HEK293 (cell line): ENCODE results near the gene PDE6C.

ENCODE experiments used
- CTCF ChIA-PET: fragments of 350-600 bp; formaldehyde crosslinking; extraction: SDS; loops from one replicate; lab custom pipeline; 2021; ENCODE audit warnings: antibody characterized with exemption; lab: Yijun Ruan, JAX
- POLR2A ChIA-PET: fragments of 300-600 bp; formaldehyde crosslinking; extraction: SDS; loops from one replicate; lab custom pipeline; 2020; ENCODE audit warnings: antibody characterized with exemption, inconsistent platforms; lab: Yijun Ruan, JAX
- H3K27ac ChIP-seq: fragments of 200-500 bp; sonication (Bioruptor generic); 2 replicates; pipeline ENCODE4 v1.5.1; 2014; ENCODE audit warnings: low read depth, low read length, control low read depth, inconsistent platforms; ENCODE audit errors: extremely low read depth
- H3K36me3 ChIP-seq, 2 experiments: fragments of 200-500 bp in 1 of 2; sonication (Bioruptor generic) in 1 of 2; 1 replicate in 1 of 2; 2 replicates in 1 of 2; pipeline ENCODE4 v1.5.1; 2014 to 2017; ENCODE audit warnings: inconsistent platforms in 2 of 2, low read length in 2 of 2; ENCODE audit not compliant: control insufficient read depth in 2 of 2, insufficient read depth in 1 of 2
- H3K4me1 ChIP-seq: fragments of 200-500 bp; sonication (Bioruptor generic); 2 replicates; pipeline ENCODE4 v1.5.1; 2014; ENCODE audit warnings: mild to moderate bottlenecking, low read length, inconsistent platforms; ENCODE audit not compliant: control insufficient read depth, insufficient read depth
- H3K4me3 ChIP-seq: 2 replicates; pipeline ENCODE4 v1.5.1; 2011; ENCODE audit warnings: low read depth, mild to moderate bottlenecking, control low read depth, low read length, moderate library complexity
- H3K9me3 ChIP-seq: fragments of 200-500 bp; sonication (Bioruptor generic); 2 replicates; pipeline ENCODE4 v1.5.1; 2014; ENCODE audit warnings: low read depth, low read length, inconsistent platforms; ENCODE audit not compliant: control insufficient read depth, insufficient read depth
- CTCF ChIP-seq: fragments of 450-650 bp; formaldehyde crosslinking; IDR thresholded peaks from 2 replicates; pipeline ENCODE4 v1.5.1; 2016; ENCODE audit warnings: missing biosample characterization, missing genetic modification characterization
- HIC1 ChIP-seq: fragments of 450-650 bp; formaldehyde crosslinking; IDR thresholded peaks from 2 replicates; pipeline ENCODE4 v1.5.1; 2016; ENCODE audit warnings: missing biosample characterization, missing genetic modification characterization
- HOXD13 ChIP-seq: sonication (generic); formaldehyde crosslinking; IDR thresholded peaks from 2 replicates; pipeline ENCODE4 v1.8.0; 2022; ENCODE audit warnings: missing genetic modification reagents, borderline replicate concordance
- OVOL3 ChIP-seq: fragments of 450-650 bp; formaldehyde crosslinking; IDR thresholded peaks from 2 replicates; pipeline ENCODE4 v1.5.1; 2016; ENCODE audit warnings: missing biosample characterization, missing genetic modification characterization
- PBX3 ChIP-seq: sonication (generic); formaldehyde crosslinking; IDR thresholded peaks from 2 replicates; pipeline ENCODE4 v1.8.1; 2022; ENCODE audit warnings: mild to moderate bottlenecking, moderate library complexity, missing genetic modification reagents
- REPIN1 ChIP-seq: fragments of 450-650 bp; formaldehyde crosslinking; IDR thresholded peaks from 2 replicates; pipeline ENCODE4 v1.5.1; 2017; ENCODE audit warnings: missing biosample characterization, missing genetic modification characterization, low read depth
- ZBTB10 ChIP-seq: fragments of 450-650 bp; formaldehyde crosslinking; IDR thresholded peaks from 2 replicates; pipeline ENCODE4 v1.5.1; 2016; ENCODE audit warnings: missing biosample characterization, missing genetic modification characterization
- ZBTB44 ChIP-seq: fragments of 450-650 bp; IDR thresholded peaks from 2 replicates; pipeline ENCODE4 v1.5.1; 2018; ENCODE audit warnings: missing biosample characterization, mild to moderate bottlenecking, missing genetic modification characterization
- ZNF169 ChIP-seq: fragments of 450-650 bp; formaldehyde crosslinking; IDR thresholded peaks from 2 replicates; pipeline ENCODE4 v1.5.1; 2016; ENCODE audit warnings: missing biosample characterization, missing genetic modification characterization
- ZNF23 ChIP-seq: fragments of 450-650 bp; formaldehyde crosslinking; IDR thresholded peaks from 2 replicates; pipeline ENCODE4 v1.5.1; 2016; ENCODE audit warnings: missing biosample characterization, missing genetic modification characterization, borderline replicate concordance
- ZNF24 ChIP-seq: fragments of 450-650 bp; formaldehyde crosslinking; IDR thresholded peaks from 2 replicates; pipeline ENCODE4 v1.5.1; 2016; ENCODE audit warnings: missing biosample characterization, missing genetic modification characterization
- ZNF354C ChIP-seq: fragments of 450-650 bp; formaldehyde crosslinking; IDR thresholded peaks from 2 replicates; pipeline ENCODE4 v1.5.1; 2016; ENCODE audit warnings: missing biosample characterization, missing genetic modification characterization, low read depth, borderline replicate concordance
- ZNF398 ChIP-seq: fragments of 450-650 bp; formaldehyde crosslinking; IDR thresholded peaks from 2 replicates; pipeline ENCODE4 v1.5.1; 2017; ENCODE audit warnings: missing biosample characterization, missing genetic modification characterization
- ZNF449 ChIP-seq: fragments of 450-650 bp; formaldehyde crosslinking; IDR thresholded peaks from 2 replicates; pipeline ENCODE4 v1.5.1; 2017; ENCODE audit warnings: missing biosample characterization, mild to moderate bottlenecking, missing genetic modification characterization, moderate library complexity
- ZNF473 ChIP-seq: fragments of 450-650 bp; formaldehyde crosslinking; IDR thresholded peaks from 2 replicates; pipeline ENCODE4 v1.5.1; 2017; ENCODE audit warnings: missing biosample characterization, missing genetic modification characterization
- ZNF558 ChIP-seq: fragments of 450-650 bp; formaldehyde crosslinking; IDR thresholded peaks from 2 replicates; pipeline ENCODE4 v1.5.1; 2016; ENCODE audit warnings: missing biosample characterization, missing genetic modification characterization
- ZNF561 ChIP-seq: fragments of 450-650 bp; IDR thresholded peaks from 2 replicates; pipeline ENCODE4 v1.5.1; 2018; ENCODE audit warnings: missing biosample characterization, missing genetic modification characterization, borderline replicate concordance
- ZNF629 ChIP-seq: fragments of 450-650 bp; formaldehyde crosslinking; IDR thresholded peaks from 2 replicates; pipeline ENCODE4 v1.5.1; 2017; ENCODE audit warnings: missing biosample characterization, missing genetic modification characterization
- ZNF639 ChIP-seq: fragments of 450-650 bp; formaldehyde crosslinking; IDR thresholded peaks from 2 replicates; pipeline ENCODE4 v1.5.1; 2016; ENCODE audit warnings: missing biosample characterization, missing genetic modification characterization
- ZNF692 ChIP-seq: fragments of 450-650 bp; formaldehyde crosslinking; IDR thresholded peaks from 2 replicates; pipeline ENCODE4 v1.5.1; 2016; ENCODE audit warnings: missing biosample characterization, missing genetic modification characterization

The PDE6C gene

GRCh38 chr10:93670372-93670771 lies 58.0 kb downstream of the PDE6C start (continued):
- TF ChIP-seq ZNF639 (tag by site-specific recombination) (no peak), REPIN1 (tag by site-specific recombination) (no peak)
- TF ChIP-seq, all 188 proteins: peak for 0

GRCh38 chr10:93671042-93671441 lies 58.7 kb downstream of the PDE6C start:
- CTCF ChIA-PET = interaction anchor here (0.6 to 1.5 kb wide), 4 partner anchors 10 to 145 kb away, joined by 3 to 4 read pairs (median 3); no protein-coding TSS in a partner anchor
- TF ChIP-seq ZNF24 (no peak), ZNF23 (tag by site-specific recombination) (no peak), ZBTB10 (tag by site-specific recombination) (no peak), ZNF398 (tag by site-specific recombination) (no peak), OVOL3 (tag by site-specific recombination) (no peak), HIC1 (tag by site-specific recombination) (no peak), ZNF473 (tag by site-specific recombination) (no peak), ZNF561 (tag by site-specific recombination) (no peak), HOXD13 (CRISPR knock-in tag) (no peak), ZNF169 (tag by site-specific recombination) (no peak), ZNF354C (tag by site-specific recombination) (no peak), ZNF629 (tag by site-specific recombination) (no peak), ZNF692 (no peak), PBX3 (CRISPR knock-in tag) (no peak), ZNF449 (tag by site-specific recombination) (no peak), ZNF558 (tag by site-specific recombination) (no peak), CTCF (tag by site-specific recombination) (no peak), ZBTB44 (tag by site-specific recombination) (no peak)

More at GRCh38 chr10:93671042-93671441, 58.7 kb downstream of the PDE6C start:
- POLR2A ChIA-PET = no interaction called here
- Histone ChIP-seq H3K4me3 (no peak overlapping the region), H3K27ac (no peak overlapping the region), H3K36me3 (peaks cover 39 to 75% of the 10 kb centered on the region in 2 experiments), H3K4me1 (no peaks in the 10 kb centered on the region), H3K9me3 (no peaks in the 10 kb centered on the region)
